ENCODE data around the gene MAPK12.

MAPK12 gene

GRCh38 chr22:50264946-50265669, 3.6 kb upstream of the MAPK12 start:
- DNase-seq: no peak

DNA sequence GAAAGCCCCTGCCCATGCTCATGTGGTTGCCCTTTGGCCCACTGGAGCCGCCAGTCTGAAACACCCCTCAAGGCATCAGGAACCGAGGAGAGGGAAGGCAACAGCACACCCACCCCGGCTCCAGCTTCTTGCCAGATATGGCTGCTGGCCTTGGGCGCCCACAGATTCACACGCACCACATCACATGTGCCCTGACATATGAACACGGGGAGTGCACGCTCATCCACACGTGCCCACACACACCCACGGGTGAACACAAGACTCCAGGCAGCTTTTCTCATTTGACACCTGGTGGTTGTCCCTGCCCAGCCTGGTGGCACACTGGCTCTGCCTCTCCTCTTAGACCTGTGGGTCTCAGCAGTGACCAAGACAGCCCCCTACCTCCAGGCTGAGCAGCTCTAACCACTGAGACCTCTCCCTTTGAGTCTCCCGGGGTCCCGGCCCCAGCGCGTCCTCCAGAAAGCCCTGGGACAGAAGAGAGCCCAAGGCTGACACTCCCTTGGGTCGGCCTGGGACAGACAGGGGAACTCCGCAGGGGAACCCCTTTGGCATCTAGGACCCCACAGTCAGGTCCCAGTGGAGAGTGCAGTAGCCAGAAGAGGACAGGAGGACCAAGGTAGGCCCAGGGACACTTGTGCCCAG, 2.7 kb upstream of the MAPK12 start:
- no peak for DNase-seq

DNA sequence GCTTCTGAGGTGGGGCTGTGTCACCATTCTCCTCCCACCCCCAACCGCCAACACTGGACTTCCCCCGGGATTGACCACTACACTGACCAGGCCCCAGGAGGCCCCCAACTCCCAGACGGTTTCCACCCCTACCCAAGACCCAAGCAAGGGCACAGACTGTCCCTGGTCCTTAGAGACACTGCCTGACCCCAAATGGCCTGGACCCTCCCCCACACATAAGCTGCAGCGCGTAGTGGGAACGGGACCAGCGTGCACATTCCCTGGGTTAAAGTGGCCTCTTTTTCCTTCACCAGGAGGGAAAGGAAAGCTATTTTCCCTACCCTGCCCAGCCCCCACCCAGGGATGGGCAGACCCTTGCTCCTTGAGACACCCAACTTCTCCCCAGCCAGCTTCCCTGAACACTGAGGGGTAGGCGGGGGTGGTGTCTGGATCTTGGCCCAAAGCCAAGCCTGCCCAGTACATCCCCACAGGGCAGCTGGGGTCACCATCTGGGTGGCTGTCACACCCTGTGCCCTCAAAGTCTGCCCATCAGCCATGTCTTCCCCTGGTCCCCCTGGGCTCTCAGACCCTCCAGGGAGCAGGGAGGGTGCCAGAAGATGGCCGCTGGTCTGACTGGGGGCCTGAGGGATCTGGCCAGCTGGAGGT, 1.6 kb upstream of the MAPK12 start:
- no peak for DNase-seq

DNA sequence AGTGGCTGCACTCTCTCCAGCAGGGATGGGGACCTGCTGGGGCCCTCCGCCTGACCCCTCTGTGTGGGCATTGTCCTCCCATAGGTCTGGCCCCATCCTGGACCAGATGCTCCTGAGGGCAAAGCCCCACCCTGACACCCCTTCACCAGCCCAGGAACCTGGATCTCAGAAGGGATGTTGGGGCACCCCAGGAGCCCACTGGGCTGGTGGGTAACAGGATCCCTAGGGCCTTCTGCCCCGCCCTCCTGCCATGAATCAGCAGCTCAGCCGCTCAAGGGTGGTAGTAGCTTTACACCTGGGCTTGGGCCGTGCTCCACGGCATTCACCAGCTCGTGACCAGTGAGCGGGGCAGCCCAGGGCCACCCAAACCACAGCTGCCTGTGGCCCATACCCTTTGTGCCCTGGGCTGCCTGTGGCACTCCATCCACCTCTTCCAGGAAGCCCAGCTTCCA, 1.0 kb upstream of the MAPK12 start:
- DNase-seq: no peak

DNA sequence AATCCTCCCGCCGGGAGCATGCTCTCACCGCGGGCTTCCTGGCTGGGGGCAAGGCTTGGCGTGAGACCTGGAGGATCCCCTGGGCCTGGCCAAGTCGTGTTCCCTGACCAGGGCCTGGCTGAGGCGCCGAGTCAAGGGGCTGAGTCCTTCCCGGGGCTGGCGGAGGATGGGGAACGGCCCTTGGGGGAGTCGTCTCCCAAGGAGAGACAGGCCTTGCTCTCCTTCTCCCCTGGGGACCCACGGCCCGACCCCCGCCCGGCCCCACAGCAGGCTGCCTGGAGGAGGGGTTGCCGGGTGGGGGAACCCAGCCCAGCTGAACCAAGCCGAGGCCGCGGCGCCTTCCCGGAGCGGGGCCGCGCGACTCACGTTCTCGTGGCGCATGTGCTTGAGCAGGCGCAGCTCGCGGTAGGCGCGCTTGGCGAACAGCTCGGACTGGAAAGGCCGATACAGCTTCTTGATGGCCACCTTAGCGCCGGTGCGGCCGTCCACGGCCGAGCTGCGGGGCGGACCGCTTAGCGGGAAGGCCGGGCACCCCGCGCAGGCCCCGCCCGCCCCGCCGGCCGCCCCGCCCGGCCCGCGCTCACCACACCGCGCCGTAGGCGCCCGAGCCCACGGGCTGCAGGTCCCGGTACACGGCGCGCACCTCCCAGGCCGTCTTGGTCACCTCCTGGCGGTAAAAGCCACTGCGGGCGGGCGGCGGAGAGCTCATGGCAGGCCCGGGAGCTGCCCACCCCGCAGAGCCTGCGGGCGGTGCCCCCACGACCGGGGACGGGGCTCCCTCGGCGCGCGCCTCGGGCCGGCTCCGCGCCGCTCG, 475 bp downstream of the MAPK12 start:
- DNase-seq: peak; percentile 75

DNA sequence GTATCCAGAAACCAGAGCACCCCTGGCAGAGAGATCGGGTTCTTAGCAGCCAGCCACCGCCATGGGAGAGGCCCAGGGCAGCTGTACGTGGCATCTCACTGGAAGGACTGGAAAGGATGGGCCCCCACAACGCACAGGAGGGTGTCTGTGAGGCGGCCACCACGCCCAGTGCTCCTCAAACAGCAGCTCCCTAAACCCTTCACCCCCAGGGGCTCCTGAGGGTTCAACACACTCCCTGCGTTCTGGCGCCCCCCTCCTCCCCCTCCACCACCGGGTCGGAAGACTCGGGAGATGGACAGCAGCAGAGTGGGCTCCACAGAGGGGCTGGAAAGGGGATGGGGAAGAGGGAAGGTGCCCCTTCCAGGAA, 1.1 kb downstream of the MAPK12 start:
- DNase-seq: no peak

DNA sequence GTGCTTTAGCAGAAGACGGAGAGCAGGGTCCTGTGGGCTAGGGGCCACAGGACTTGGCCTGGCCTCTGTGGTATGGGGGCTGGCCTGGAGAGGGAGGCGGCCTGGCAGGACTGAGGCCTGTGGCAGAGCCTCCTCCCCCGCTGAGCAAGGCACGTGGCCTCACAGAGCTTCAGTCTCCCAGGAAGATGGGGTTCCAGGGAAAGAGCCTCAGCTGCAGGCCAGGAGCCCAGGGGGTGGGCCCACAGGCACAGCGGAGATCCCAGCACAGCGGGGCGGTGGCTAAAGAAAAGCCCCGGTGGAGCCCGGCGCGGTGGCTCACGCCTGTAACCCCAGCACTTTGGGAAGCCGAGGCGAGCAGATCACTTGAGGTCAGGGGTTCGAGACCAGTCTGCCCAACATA, 2.2 kb downstream of the MAPK12 start:
- no peak for DNase-seq

GRCh38 chr22:50258361-50259292, 2.9 kb downstream of the MAPK12 start:
- DNase-seq: no peak

- DNase-seq: no peak
These were observed 3.8 kb downstream of the MAPK12 start for GRCh38 chr22:50257451-50258360.

- DNase-seq: no peak
These were observed 4.4 kb downstream of the MAPK12 start for GRCh38 chr22:50257041-50257440.

GRCh38 chr22:50256258-50256862, 5.1 kb downstream of the MAPK12 start:
- DNase-seq: no peak

DNA sequence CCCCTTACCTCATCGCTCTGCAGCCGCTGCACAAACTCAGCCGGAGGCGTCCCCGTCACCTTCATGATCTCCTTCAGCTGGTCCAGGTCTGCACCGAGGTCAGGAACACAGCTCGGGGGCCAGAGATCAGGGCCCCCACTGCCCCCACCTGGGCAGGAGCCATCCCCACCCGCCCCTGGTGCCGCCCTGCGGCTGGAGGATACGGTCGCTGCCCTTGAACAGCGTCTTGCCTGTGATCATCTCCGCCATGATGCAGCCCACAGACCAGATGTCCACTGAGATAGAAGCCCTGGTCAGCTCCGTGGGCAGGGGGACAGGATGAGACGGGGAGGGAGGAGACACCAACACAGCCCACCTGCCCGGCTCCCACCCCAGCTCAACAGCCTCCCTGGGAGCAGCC, 5.9 kb downstream of the MAPK12 start:
- no peak for DNase-seq

GRCh38 chr22:50255099-50255498, 6.4 kb downstream of the MAPK12 start:
- DNase-seq: no peak

DNA sequence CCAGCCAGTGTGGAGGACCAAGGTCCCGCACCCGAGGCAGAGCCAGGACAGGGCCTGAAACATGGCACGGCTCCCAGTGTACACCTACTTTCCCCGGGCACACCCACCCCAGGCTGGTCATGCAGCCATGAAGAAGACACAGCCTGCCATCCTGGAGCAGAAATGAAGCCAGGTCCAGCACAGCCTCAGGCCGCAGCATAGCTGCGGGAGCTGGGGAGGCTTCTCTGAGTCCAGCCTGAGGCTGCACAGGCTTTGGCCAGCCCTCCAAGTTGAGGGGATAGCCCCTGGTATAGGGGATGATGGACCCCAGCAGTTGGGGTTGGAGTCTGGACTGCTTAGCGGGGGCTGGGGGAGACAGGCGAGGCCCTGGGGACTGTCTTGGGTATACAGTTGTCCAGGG, 7.5 kb downstream of the MAPK12 start:
- no peak for DNase-seq

DNA sequence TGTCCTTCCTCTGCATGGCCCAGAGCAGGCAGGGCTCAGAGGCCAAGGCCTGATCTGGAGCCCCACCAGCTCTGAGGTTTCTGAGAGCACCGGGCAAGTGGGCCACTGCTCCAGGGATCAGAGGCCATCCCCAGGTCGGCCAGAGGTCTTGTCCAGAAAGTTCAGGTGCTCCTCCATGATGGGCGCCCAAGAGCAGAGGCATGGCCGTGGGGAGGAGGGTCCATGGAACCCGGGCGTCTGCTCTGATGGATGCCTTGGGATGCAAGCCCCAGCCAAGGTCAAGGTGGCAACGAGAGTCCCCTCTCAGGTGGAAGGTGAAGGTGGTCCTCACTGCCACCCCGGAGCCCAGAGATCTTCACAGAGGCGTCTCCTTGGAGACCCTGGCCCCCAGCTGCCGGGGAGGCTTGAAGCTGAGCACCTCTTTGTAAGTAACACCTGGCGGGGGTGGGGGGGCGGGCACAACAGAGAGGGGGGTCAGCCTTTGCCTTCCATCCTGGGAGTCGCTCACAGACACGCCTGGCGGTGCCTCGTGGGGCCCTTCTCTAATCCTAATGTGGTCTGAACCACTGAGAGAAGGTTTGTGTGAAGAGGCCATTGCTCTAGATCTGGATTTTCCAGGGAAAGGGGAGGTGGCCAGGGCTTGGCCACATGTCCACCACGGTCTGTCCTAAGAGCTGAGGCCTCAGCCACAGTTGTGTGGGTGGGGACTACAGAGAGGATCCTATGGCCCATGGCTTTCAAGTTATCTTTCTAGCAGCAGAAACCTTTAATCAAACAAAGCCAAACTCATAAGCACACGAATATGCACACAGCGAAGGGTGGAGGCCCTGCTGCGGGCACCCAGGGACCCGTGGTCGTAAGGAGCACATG, 8.2 kb downstream of the MAPK12 start:
- DNase-seq: no peak

- peak; percentile 90 for DNase-seq
These were observed 9.1 kb downstream of the MAPK12 start for GRCh38 chr22:50252082-50253045.

DNA sequence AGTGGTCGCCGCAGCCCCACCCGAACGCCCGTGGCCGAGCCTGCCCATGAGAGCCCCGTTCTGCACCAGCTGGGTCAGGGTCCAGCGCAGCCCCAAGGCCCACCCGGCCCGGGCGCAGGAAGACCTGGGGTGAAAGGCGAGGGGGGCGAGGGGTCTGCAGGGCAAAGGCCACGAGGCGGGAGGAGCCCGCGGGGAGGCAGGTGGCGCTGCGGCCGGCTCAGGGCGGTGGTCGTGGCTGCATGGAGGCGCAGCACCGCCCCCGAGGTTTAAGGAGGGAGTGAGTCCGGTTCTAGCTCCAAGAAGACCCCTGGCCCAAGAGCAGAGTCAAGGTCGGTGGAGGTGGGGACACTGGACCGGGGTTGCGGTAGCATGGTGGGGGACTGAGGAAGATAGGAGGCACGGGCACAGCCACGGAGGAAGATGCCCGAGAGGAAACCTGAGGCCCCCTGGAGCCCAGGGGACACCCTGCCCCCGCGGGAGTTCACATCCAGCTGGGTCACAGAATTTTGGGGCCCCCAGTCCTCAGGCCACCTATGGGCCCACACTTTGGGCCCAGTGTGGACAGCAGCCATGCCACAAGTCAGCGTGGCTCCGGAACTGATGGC, 9.9 kb downstream of the MAPK12 start:
- no peak for DNase-seq
